ENCODE results near the gene NUDCD2.

NUDCD2 gene, protein sequence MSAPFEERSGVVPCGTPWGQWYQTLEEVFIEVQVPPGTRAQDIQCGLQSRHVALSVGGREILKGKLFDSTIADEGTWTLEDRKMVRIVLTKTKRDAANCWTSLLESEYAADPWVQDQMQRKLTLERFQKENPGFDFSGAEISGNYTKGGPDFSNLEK

GRCh38 chr5:163459819-163460561 is at the start of gene NUDCD2:
Gene NUDCD2 (minus strand): TSS chr5:163460102. CDS start chr5:163460050, 52 bp downstream.
- DNase-seq (ENCODE audit: low read depth, low spot score) = peak; percentile 97

GRCh38 chr5:163509291-163509951 is 49.5 kb upstream of the NUDCD2 start:
- peak; percentile 55 for DNase-seq (ENCODE audit: low read depth, low spot score)

DNA sequence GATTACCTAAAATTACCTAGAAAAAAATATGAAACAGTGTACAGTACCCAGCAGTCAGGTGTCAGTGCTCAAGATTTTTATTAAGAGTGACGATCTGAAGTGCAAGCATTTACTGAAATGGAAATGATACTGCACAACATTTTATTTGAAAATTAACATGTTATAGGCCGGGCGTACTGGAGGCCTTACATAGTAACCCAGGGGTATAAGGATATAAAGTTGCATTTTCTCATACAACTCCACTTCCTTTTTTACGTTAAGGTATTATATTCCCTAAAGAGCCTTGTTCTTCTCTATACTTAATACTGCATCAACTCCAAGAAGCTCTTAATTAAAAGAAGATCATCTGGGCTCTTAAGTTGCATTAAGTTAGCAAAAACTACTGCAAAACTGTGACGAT is 48.9 kb upstream of the NUDCD2 start:
- DNase-seq (ENCODE audit: low read depth, low spot score) = no peak

GRCh38 chr5:163506726-163507125 is 46.8 kb upstream of the NUDCD2 start:
- DNase-seq (ENCODE audit: low read depth, low spot score) = no peak

DNA sequence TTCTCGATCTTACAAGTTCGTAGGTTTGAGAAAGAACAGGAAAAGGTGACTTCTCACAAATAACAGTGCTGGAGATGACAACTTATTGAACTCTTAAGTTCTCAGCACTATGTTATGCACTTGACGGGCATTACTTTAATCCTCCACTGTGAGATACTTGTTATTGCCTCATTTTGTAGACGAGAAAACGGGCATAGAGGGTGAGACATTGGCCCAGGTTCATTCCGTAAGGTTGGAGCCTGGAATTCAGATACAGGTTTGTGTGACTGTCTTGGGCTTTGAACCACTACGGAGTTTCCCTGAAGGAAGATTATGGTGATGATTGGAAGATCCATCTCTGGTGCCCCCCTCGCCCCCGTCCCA is 46.2 kb upstream of the NUDCD2 start:
- no peak for DNase-seq (ENCODE audit: low read depth, low spot score)

DNA sequence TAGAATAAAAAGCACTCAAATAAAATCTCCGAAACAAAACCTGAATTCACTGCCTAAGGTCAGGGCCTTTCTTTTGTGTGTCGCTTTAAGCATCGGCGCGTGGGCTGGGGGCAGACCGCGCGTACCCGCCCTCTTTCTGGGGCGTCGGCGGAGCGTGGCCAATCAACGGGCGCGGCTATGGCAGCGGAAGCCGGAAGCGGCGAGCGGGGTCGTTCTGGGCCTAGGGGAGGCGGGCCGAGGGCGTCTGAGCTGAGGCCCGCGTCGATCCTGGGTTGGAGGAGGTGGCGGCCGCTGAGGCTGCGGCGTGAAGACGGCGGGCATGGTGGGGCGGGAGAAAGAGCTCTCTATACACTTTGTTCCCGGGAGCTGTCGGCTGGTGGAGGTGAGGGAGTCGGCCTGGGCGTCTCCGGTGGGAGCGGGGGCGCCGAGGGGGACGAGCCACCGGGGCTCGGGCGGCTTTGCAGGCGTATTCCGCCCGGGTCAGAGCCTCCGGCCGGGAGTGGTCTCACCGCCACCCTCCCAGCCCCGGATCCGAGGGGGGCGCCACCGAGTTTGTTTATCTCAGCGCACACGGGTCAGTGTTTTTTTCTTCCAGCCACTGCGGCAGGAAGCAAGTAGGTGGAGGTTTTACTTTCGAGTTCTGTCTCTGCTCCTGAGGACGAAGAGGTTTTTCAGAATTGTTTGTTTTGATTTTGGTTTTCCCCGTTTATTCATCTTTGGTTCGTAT is 45.6 kb upstream of the NUDCD2 start, which contains the start of gene MAT2B:
Gene MAT2B (plus strand): TSS at position 252 of the 727 bp plus-strand sequence. CDS start 68 bp downstream, at position 320.
- peak; percentile 87 for DNase-seq (ENCODE audit: low read depth, low spot score)

- DNase-seq (ENCODE audit: low read depth, low spot score) = no peak
Observed at GRCh38 chr5:163505049-163505367, 45.1 kb upstream of the NUDCD2 start.

DNA sequence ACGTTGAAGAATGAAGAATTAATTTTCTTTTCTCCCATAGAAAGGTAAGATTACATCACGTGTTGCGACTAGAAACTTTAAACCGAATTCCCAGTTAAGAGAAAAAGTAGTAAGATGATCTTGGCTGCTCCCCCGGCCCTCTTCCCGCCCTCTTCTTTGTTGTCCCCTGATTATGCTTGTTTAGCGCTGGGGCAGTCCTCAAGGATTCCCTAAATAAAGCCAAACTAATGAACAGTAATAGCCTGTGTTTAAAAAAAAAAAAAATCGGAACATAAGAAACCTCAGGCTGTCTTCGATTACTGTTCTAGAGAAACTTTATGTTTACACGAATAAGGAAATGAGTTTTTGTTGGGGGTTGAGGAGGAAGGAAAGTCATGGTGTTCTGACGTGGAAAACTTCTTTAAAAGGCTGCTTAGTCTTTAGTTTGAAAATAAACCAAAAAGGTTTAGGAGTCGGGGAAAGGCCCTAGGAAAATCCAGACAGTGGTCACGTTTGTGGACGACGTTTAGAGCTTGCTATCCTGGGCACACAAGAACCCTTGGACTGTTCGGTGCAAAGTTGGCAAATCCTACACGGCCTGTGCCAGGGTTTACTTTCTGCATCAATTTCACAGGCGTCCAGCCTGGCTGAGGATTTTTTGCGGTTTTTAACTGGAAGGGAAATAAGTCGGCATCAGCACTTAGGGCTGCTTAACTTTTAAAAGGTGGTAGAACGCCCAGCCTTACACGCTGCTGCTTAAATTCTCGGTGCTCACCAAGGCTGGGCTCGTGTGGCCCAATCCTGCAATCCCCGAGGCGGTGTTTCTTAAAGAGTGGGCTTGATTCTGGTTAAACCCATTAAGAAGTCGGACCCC is 44.4 kb upstream of the NUDCD2 start:
- DNase-seq (ENCODE audit: low read depth, low spot score) = peak; percentile 26

DNA sequence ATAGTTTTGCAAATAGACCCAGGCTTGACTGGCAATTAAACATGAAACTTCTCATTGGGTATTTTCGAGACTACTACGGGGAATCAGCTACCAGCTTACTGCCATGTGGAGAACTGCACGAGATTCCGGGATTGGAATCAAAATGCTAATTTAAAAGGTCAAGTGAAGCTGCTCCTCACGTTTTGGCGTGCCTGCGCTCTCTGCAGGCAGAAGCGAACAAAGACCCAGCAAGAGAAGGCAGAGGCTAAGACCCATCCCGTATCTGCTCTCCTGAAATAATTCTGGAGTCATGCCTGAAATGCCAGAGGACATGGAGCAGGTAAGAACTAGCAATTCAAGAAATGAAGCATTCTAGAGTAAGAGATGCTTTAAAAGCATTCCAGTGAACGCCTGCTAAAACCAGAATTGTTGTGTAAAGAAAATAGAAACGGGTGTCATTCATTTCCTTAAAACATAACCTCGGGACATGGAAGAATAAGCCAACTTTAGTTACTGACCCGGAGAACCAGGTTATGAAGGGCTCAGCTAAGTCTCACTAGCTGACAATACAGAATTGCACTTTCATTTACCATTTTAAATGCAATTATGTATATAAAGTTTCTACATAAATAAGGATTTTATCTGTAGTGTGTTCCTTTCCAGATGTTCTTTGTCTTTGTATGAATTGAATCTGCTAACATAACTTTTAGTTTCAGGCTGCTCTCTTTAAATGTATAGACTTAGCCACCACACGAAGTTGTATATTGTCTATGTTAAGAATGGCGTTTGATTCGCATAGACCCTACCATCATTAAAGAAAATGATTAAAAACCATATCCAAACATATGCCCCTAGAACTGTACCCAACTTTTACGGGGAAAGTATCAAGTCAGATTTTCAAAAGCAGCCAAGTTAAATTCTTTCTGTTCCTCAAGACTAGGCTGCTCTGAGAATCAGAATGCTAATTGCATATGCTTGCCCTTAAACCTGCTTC is 43.5 kb upstream of the NUDCD2 start:
- DNase-seq (ENCODE audit: low read depth, low spot score) = peak; percentile 33

DNA sequence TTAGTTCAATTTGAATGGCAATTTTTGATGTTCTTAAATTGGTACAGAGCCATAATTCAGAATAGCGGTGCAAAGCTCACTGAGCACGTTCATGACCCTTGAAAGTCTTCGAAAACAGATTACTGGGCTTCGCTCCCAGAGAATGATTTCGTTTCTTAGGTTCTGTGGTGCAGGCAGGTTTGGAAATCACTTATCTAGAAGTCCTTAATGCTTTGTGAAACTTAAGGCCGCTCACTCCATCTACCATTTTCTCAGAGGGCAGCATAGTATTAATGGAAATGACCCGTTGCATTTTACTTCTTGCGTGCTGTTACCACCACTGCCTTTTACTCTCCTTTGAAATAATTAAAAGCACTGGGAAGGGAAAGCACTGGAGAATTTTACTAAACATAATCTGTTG is 42.6 kb upstream of the NUDCD2 start:
- DNase-seq (ENCODE audit: low read depth, low spot score) = no peak

GRCh38 chr5:163498886-163499285 is 39.0 kb upstream of the NUDCD2 start:
- no peak for DNase-seq (ENCODE audit: low read depth, low spot score)

- DNase-seq (ENCODE audit: low read depth, low spot score) = no peak
Observed at GRCh38 chr5:163497315-163497714, 37.4 kb upstream of the NUDCD2 start.

- DNase-seq (ENCODE audit: low read depth, low spot score) = no peak
Observed at GRCh38 chr5:163496286-163496685, 36.4 kb upstream of the NUDCD2 start.

DNA sequence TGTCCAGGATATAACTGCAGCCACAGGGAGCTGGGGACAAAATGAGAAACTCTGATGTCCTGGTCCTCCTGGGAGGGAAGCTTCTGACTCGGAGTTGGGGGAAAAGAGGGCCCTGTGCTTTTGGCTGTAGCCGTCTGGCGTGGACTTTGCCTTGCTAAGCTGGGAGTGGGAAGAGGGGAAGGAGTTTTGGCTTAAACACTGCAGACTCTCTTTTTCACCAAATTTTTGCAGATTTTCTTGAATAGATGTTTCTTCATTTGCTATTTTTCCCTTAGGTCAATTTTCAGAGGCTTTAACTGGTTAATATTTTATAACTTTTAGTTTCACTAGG is 29.8 kb upstream of the NUDCD2 start:
- no peak for DNase-seq (ENCODE audit: low read depth, low spot score)

GRCh38 chr5:163489055-163489744 is 29.3 kb upstream of the NUDCD2 start:
- DNase-seq (ENCODE audit: low read depth, low spot score) = no peak

- DNase-seq (ENCODE audit: low read depth, low spot score) = no peak
Observed at GRCh38 chr5:163478982-163479271, 19.0 kb upstream of the NUDCD2 start.

DNA sequence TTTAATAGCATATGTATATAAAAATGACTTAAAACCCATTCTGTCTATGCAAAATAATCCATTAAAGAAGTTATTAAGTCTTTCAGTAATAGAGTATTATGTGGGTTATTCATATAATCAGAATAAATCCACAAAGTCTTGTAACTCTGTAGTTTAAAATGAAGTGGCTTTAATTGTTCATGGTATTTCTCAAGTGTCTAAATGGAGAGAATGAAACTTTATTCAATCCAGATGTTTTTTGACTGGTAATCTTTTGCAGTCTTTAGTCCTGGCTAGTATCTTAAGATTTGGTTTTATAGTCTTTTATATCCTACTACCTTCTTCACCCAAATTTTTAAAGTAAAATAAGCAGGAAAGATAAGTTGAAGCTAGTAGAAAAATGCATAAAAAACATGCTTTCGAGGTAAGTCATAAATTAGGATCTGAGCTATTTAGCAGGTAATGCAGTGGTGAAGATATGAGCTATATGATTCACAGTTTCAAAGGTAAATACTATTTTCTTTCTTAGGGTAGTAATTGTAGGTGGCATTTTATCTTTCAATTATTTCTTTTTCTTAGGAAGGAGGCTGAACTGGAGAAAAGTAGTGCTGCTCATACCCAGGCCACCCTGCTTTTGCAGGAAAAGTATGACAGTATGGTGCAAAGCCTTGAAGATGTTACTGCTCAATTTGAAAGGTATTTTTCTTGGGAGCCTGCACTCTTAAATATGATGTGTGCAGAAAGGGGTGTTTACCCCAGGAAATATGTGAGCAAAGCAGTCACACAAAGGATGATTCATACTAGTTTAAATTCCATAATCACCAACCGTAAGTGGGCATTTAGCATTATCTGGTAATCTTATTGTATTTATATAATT is 18.5 kb upstream of the NUDCD2 start:
- DNase-seq (ENCODE audit: low read depth, low spot score) = no peak

DNA sequence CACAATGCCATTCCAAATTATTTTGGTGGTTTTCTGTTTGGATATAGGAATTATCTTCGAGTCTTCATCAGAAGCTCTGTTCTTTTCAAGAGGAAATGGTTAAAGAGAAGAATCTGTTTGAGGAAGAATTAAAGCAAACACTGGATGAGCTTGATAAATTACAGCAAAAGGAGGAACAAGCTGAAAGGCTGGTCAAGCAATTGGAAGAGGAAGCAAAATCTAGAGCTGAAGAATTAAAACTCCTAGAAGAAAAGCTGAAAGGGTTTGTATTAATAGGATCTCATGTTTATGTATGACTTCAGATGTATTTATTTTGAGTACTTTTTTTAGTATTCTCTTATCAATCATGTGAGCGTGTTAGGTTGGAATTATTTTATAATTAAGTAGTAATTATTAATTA is 15.5 kb upstream of the NUDCD2 start:
- DNase-seq (ENCODE audit: low read depth, low spot score) = no peak

GRCh38 chr5:163473635-163474243 is 13.8 kb upstream of the NUDCD2 start:
- no peak for DNase-seq (ENCODE audit: low read depth, low spot score)
